Stimulated activated CD4-positive, alpha-beta T cell treated with anti-CD3 and anti-CD28 coated beads, Interleukin-1b, Interleukin-23, amount 100 ng/mL, for 24 hours (primary cell): ENCODE data around the gene DDX6.
"Not testable (repeated sequence)": the region's sequence is repeated elsewhere in the genome, so short reads cannot be mapped to it uniquely, and the experiment has no call there.

Experiments
- DNase-seq, 4 experiments: peaks; one replicate each; pipeline ENCODE4 v3.0.0-alpha.2; 2020; ENCODE audit warnings: low read depth in 4 of 4, low spot score in 1 of 4

Gene DDX6

GRCh38 chr11:118791111-118791960 is at the start of gene DDX6:
DDX6 (minus strand) TSS chr11:118791164; CDS start chr11:118786251, 4,913 bp downstream.
- DNase-seq = peak; percentile 81 to 86 (median 84)

GRCh38 chr11:118838905-118839553 is 48.1 kb upstream of the DDX6 start:
- DNase-seq = no peak

GRCh38 chr11:118837868-118838267 is 46.9 kb upstream of the DDX6 start:
- no peak for DNase-seq

GRCh38 chr11:118834427-118835028 is 43.6 kb upstream of the DDX6 start:
- DNase-seq = no peak

GRCh38 chr11:118827118-118827517 is 36.2 kb upstream of the DDX6 start:
- DNase-seq = no peak

- DNase-seq = not testable (repeated sequence)
These were observed 32.1 kb upstream of the DDX6 start for GRCh38 chr11:118822936-118823510.

- no peak for DNase-seq
These were observed 29.7 kb upstream of the DDX6 start for GRCh38 chr11:118820412-118821357.

GRCh38 chr11:118820025-118820379 is 29.0 kb upstream of the DDX6 start:
- DNase-seq = not testable (repeated sequence)

- no peak for DNase-seq
These were observed 28.5 kb upstream of the DDX6 start for GRCh38 chr11:118819334-118820024.

- no peak for DNase-seq
These were observed 27.2 kb upstream of the DDX6 start for GRCh38 chr11:118818130-118818529.

GRCh38 chr11:118813551-118813950 is 22.6 kb upstream of the DDX6 start:
- DNase-seq = no peak

GRCh38 chr11:118812485-118812884 is 21.5 kb upstream of the DDX6 start:
- DNase-seq = no peak

- DNase-seq = no peak
These were observed 17.1 kb upstream of the DDX6 start for GRCh38 chr11:118807800-118808778.

GRCh38 chr11:118806400-118806799 is 15.4 kb upstream of the DDX6 start:
- no peak for DNase-seq

GRCh38 chr11:118804094-118804493 is 13.1 kb upstream of the DDX6 start:
- no peak for DNase-seq

- DNase-seq = no peak
These were observed 8.4 kb upstream of the DDX6 start for GRCh38 chr11:118799372-118799771.

GRCh38 chr11:118797510-118797909 is 6.5 kb upstream of the DDX6 start:
- DNase-seq = no peak

GRCh38 chr11:118792570-118793124 is 1.7 kb upstream of the DDX6 start:
- DNase-seq = peak in 2 of 4 experiments; percentile 34 to 65
